Hepatocyte (in vitro differentiated cells): ENCODE data around the gene MTAP.

Experiments used
- CTCF ChIP-seq: fragments of 200-600 bp; sonication (generic); IDR thresholded peaks from 2 replicates; pipeline ENCODE4 v1.5.1; 2016; ENCODE audit warnings: antibody characterized with exemption, mild to moderate bottlenecking; ENCODE audit not compliant: poor library complexity
- EZH2 ChIP-seq: fragments of 200-600 bp; sonication (generic); IDR thresholded peaks from 2 replicates; pipeline ENCODE4 v1.6.1; 2016; ENCODE audit warnings: antibody characterized with exemption, mild to moderate bottlenecking, borderline replicate concordance
- EZH2phosphoT487 ChIP-seq: fragments of 200-600 bp; sonication (generic); IDR thresholded peaks from one replicate; pipeline ENCODE4 v1.6.1; 2018; ENCODE audit warnings: antibody characterized with exemption, mild to moderate bottlenecking, low read depth, moderate library complexity; ENCODE audit not compliant: unreplicated experiment, severe bottlenecking

GRCh38 chr9:21796768-21797167, 5.7 kb upstream of the MTAP start:
- TF ChIP-seq EZH2 = no peak
- TF ChIP-seq CTCF = no peak
- no peak for TF ChIP-seq EZH2phosphoT487
